GM12878 (cell line): Measurements from ENCODE around the gene PRRT4. TPM values are rescaled to one million over a fixed set of nuclear protein-coding genes. Genes with fewer than 3 reads are reported as not detected.

ENCODE experiments used
- ATAC-seq: fragments of 200-7000 bp; cut with Tn5 transposase; 3 replicates; pipeline ENCODE4 v1.9.1; 2020; ENCODE audit warnings: mild to moderate bottlenecking, moderate library complexity
- BruUV-seq: library from RNA; stranded (reverse); fragments of 400-500 nt; replicated peaks from 2 replicates; lab custom pipeline; 2021; lab: Mats Ljungman, UMichigan
- CTCF ChIA-PET: fragments of 300-600 bp; sonication (Branson Sonifier 250); formaldehyde crosslinking; extraction: SDS; loops from one replicate; lab custom pipeline; 2021; ENCODE audit warnings: inconsistent platforms; lab: Yijun Ruan, JAX
- POLR2A ChIA-PET: fragments of 350-600 bp; formaldehyde crosslinking; extraction: SDS; loops from one replicate; lab custom pipeline; 2021; ENCODE audit warnings: inconsistent platforms; lab: Charles Lee
- RAD21 ChIA-PET: fragments of 300-600 bp; sonication (Branson Sonifier 250); formaldehyde crosslinking; loops from one replicate; lab custom pipeline; 2023; ENCODE audit warnings: antibody characterized with exemption; ENCODE audit not compliant: unreplicated experiment; lab: Charles Lee
- SMC1A ChIA-PET: fragments of 300-600 bp; sonication (Branson Sonifier 250); formaldehyde crosslinking; loops from one replicate; lab custom pipeline; 2023; ENCODE audit not compliant: unreplicated experiment, uncharacterized antibody; lab: Charles Lee
- DNase-seq: peaks from one replicate; pipeline ENCODE4 v3.0.0-alpha.2; 2011; ENCODE audit warnings: low read depth, low spot score
- FAIRE-seq: peaks from 3 replicates; lab custom pipeline; 2011; peaks lifted over from hg19 to GRCh38; lab: Jason Lieb, UNC
- H2AFZ ChIP-seq: 2 replicates; pipeline ENCODE4 v1.6.0; 2011; ENCODE audit warnings: low read depth, low read length, control low read depth; ENCODE audit not compliant: control insufficient read depth
- H3K27ac ChIP-seq: 2 replicates; pipeline ENCODE4 v1.5.1; 2011; ENCODE audit warnings: control low read depth; ENCODE audit not compliant: control insufficient read depth, insufficient read depth
- H3K27me3 ChIP-seq, 2 experiments: replicated peaks in 1 of 2; 2 replicates each; pipeline versions ENCODE4 v1.6.0 to v1.6.1; 2011; ENCODE audit warnings: low read length in 1 of 2; ENCODE audit not compliant: control insufficient read depth in 2 of 2, insufficient read depth in 2 of 2
- H3K36me3 ChIP-seq, 2 experiments: 2 replicates each; pipeline ENCODE4 v1.5.1; 2011; ENCODE audit warnings: low read length in 1 of 2; ENCODE audit not compliant: control insufficient read depth in 2 of 2, insufficient read depth in 2 of 2
- H3K4me1 ChIP-seq: 2 replicates; pipeline ENCODE4 v1.6.1; 2011; ENCODE audit warnings: mild to moderate bottlenecking, low read length, moderate library complexity, mixed read lengths; ENCODE audit not compliant: control insufficient read depth, insufficient read depth
- H3K4me2 ChIP-seq: 2 replicates; pipeline ENCODE4 v1.6.0; 2011; ENCODE audit warnings: control low read depth; ENCODE audit not compliant: control insufficient read depth, insufficient read depth
- H3K4me3 ChIP-seq: fragments of 200-600 bp; sonication (generic); 2 replicates; pipeline ENCODE4 v1.5.1; 2016
- H3K79me2 ChIP-seq: 2 replicates; pipeline ENCODE4 v1.6.0; 2011; ENCODE audit warnings: low read length; ENCODE audit not compliant: control insufficient read depth, insufficient read depth
- H3K9ac ChIP-seq: 2 replicates; pipeline ENCODE4 v1.8.0; 2011; ENCODE audit warnings: low read length, control low read depth, mixed read lengths; ENCODE audit not compliant: control insufficient read depth, insufficient read depth
- H3K9me3 ChIP-seq: replicated peaks from 3 replicates; pipeline ENCODE4 v1.5.1; 2011; ENCODE audit warnings: mild to moderate bottlenecking, low read length; ENCODE audit not compliant: control insufficient read depth, insufficient read depth
- H4K20me1 ChIP-seq: 2 replicates; pipeline ENCODE4 v1.6.0; 2011; ENCODE audit not compliant: control insufficient read depth, insufficient read depth
- ATF3 ChIP-seq: IDR thresholded peaks from 2 replicates; pipeline ENCODE4 v1.6.1; 2011; ENCODE audit warnings: low read depth, mild to moderate bottlenecking, low read length, moderate library complexity, borderline replicate concordance; ENCODE audit errors: extremely low read depth
- BCL11A ChIP-seq: IDR thresholded peaks from 2 replicates; pipeline ENCODE4 v1.6.1; 2011; ENCODE audit warnings: low read depth, low read length
- CHD2 ChIP-seq: IDR thresholded peaks from 2 replicates; pipeline ENCODE4 v1.6.1; 2011; ENCODE audit warnings: low read depth, low read length, improper control_type of control experiment, borderline replicate concordance
- CREM ChIP-seq: IDR thresholded peaks from 2 replicates; pipeline ENCODE4 v1.6.1; 2014; ENCODE audit warnings: antibody characterized with exemption, low read depth
- DPF2 ChIP-seq: fragments of 450-650 bp; IDR thresholded peaks from 2 replicates; pipeline ENCODE4 v1.6.1; 2017; ENCODE audit warnings: mild to moderate bottlenecking
- ESRRA ChIP-seq: IDR thresholded peaks from 2 replicates; pipeline ENCODE4 v1.6.1; 2012; ENCODE audit warnings: mild to moderate bottlenecking, low read length, improper control_type of control experiment
- IRF5 ChIP-seq: fragments of 450-650 bp; IDR thresholded peaks from 2 replicates; pipeline ENCODE4 v1.6.1; 2017; ENCODE audit warnings: borderline replicate concordance
- MTA3 ChIP-seq: IDR thresholded peaks from 2 replicates; pipeline ENCODE4 v1.6.1; 2012; ENCODE audit warnings: low read length, inconsistent platforms, borderline replicate concordance
- PML ChIP-seq: IDR thresholded peaks from 2 replicates; pipeline ENCODE4 v1.6.1; 2012; ENCODE audit warnings: low read length, inconsistent platforms
- PRDM15 ChIP-seq: fragments of 450-650 bp; formaldehyde crosslinking; IDR thresholded peaks from 2 replicates; pipeline ENCODE4 v1.4.0; 2020; ENCODE audit warnings: mild to moderate bottlenecking, moderate library complexity
- RUNX3 ChIP-seq: IDR thresholded peaks from 2 replicates; pipeline ENCODE4 v1.6.1; 2012; ENCODE audit warnings: low read length, inconsistent platforms
- ZZZ3 ChIP-seq: IDR thresholded peaks from 2 replicates; pipeline ENCODE4 v1.6.1; 2011; ENCODE audit warnings: low read depth; ENCODE audit not compliant: control insufficient read depth, insufficient read length
- WGBS: methylation state at CpG from one replicate; pipeline ENCODE4 v1.1.6; 2016; ENCODE audit warnings: low lambda C conversion rate; ENCODE audit not compliant: insufficient replicate concordance, insufficient coverage; ENCODE audit errors: missing lambda C conversion rate; 5-methylcytosine and 5-hydroxymethylcytosine counted together
- in situ Hi-C: fragments of 300-500 bp; cut with MboI; formaldehyde crosslinking; loops from 9 replicates; pipeline ENCODE4 v1.14.3; 2018; ENCODE audit warnings: mixed read lengths
- intact Hi-C: fragments of 100-400 bp; cut with micrococcal nuclease; formaldehyde crosslinking; loops from one replicate; pipeline ENCODE4 v1.14.2; 2022; ENCODE audit not compliant: unreplicated experiment
- polyA plus RNA-seq, 11 experiments: library from polyadenylated mRNA; depleted of rRNA in 4 of 11; unstranded in 6 of 11; stranded (reverse) in 5 of 11; fragments of >200 nt; fragmentation: Nextera tagmentation in 4 of 11; fragmentation: Illumina TruSeq in 1 of 11; extraction: Ambion mirVana in 4 of 11; extraction: Trizol in 1 of 11; gene quantifications; 1 replicate in 1 of 11; 2 replicates in 10 of 11; pipeline versions ENCODE4 v1.2.1 to v1.2.3, GENCODE V29; 2011 to 2016; ENCODE audit warnings: inconsistent platforms in 2 of 11, missing spikeins in 2 of 11, low read depth in 1 of 11
- total RNA-seq, 4 experiments: library from RNA; depleted of rRNA in 3 of 4; stranded (reverse); fragments of >200 nt in 3 of 4; fragmentation: Illumina TruSeq in 1 of 4; extraction: Trizol in 1 of 4; gene quantifications; 2 replicates each; pipeline versions ENCODE4 v1.2.1 to v1.2.3, GENCODE V29; 2013 to 2021

Gene PRRT4
- total and polyA plus RNA-seq, 10 of the 15 experiments (the other 5 are each of a cell fraction or from before 2014, with no cell fraction given), result not detected

- Histone ChIP-seq H3K36me3 (peaks cover 27 to 30% of the 10 kb centered on the region in 2 experiments; a peak in 3 of 4 replicates), H3K4me1 (no peaks in the 10 kb centered on the region), H3K9ac (no peak overlapping the region), H4K20me1 (no peaks in the 10 kb centered on the region), H3K4me2 (no peak overlapping the region), H3K9me3 (no peaks in the 10 kb centered on the region), H3K4me3 (no peak overlapping the region), H3K27me3 (no peaks in the 10 kb centered on the region), H3K27ac (no peak overlapping the region), H2AFZ (no peak overlapping the region), H3K79me2 (no peaks in the 10 kb centered on the region)
- no TSS peak for BruUV-seq
- TF ChIP-seq MTA3, result no peak
- TF ChIP-seq ESRRA, result no peak
- no peak for TF ChIP-seq PRDM15
- no peak for TF ChIP-seq IRF5
- TF ChIP-seq ZZZ3, result no peak
- TF ChIP-seq ATF3, result no peak
- no peak for TF ChIP-seq RUNX3
- TF ChIP-seq PML, result no peak
- no peak for TF ChIP-seq CREM
- TF ChIP-seq CHD2, result no peak
- TF ChIP-seq BCL11A, result no peak
- no peak for TF ChIP-seq DPF2
- RAD21 ChIA-PET, result no interaction called here
- POLR2A ChIA-PET, result no interaction called here
- in situ Hi-C loops (no loop called here), intact Hi-C loops (no loop called here)
- DNase-seq (no peak), FAIRE-seq (no peak), ATAC-seq (no peak)
- SMC1A ChIA-PET, result no interaction called here
- CTCF ChIA-PET, result interaction anchor here (1.0 kb wide), 1 partner anchor 71 kb away, joined by 3 read pairs; no protein-coding TSS in a partner anchor
- 98% methylated on average over 5 of the region's 5 CpGs for WGBS
Observed at GRCh38 chr7:128309976-128310375, 51.5 kb downstream of the PRRT4 start.
